Natural killer cell (primary cell): Measurements from ENCODE around the gene IST1. TPM values are rescaled to one million over a fixed set of nuclear protein-coding genes. Genes with fewer than 3 reads are reported as not detected.
A peak's percentile ranks its signal among the peaks of the same experiment; 100 is the strongest.

Experiments used
- ATAC-seq, 3 donors: fragments of 150-1000 bp in 2 of 3; fragments of 200-7000 bp in 1 of 3; cut with Tn5 transposase; 1 replicate in 1 of 3; 2 replicates in 2 of 3; pipeline ENCODE4 v1.10.0; 2021; ENCODE audit warnings: mild to moderate bottlenecking in 2 of 3, moderate library complexity in 2 of 3
- DNase-seq, 2 donors: peaks; one replicate each; pipeline versions ENCODE4 v3.0.0 to v3.0.0-alpha.2; 2013 to 2021; ENCODE audit warnings: mixed read lengths in 1 of 2
- H3K27ac ChIP-seq: one replicate; pipeline ENCODE4 v1.5.1; 2013; ENCODE audit warnings: mild to moderate bottlenecking, low read length
- H3K27me3 ChIP-seq: one replicate; pipeline ENCODE4 v1.6.1; 2013; ENCODE audit warnings: low read length; ENCODE audit not compliant: control insufficient read depth, insufficient read depth
- H3K36me3 ChIP-seq: one replicate; pipeline ENCODE4 v1.6.1; 2013; ENCODE audit warnings: low read length; ENCODE audit not compliant: control insufficient read depth, insufficient read depth
- H3K4me1 ChIP-seq: one replicate; pipeline ENCODE4 v1.6.1; 2013; ENCODE audit warnings: low read length; ENCODE audit not compliant: control insufficient read depth, insufficient read depth
- H3K4me3 ChIP-seq: one replicate; pipeline ENCODE4 v1.5.1; 2013; ENCODE audit warnings: low read length
- H3K9me3 ChIP-seq: one replicate; pipeline ENCODE4 v1.6.1; 2013; ENCODE audit warnings: low read length; ENCODE audit not compliant: control insufficient read depth, insufficient read depth
- H3K27ac Mint-ChIP-seq, 2 donors: one replicate each; pipeline ENCODE4 v1.8.0; 2022; ENCODE audit warnings: mild to moderate bottlenecking in 2 of 2, mixed read lengths in 2 of 2, moderate library complexity in 1 of 2
- H3K27me3 Mint-ChIP-seq, 2 donors: one replicate each; pipeline ENCODE4 v1.8.0; 2022; ENCODE audit warnings: low read depth in 2 of 2, mixed read lengths in 2 of 2
- H3K36me3 Mint-ChIP-seq: one replicate; pipeline ENCODE4 v1.8.0; 2022; ENCODE audit warnings: mixed read lengths
- H3K4me1 Mint-ChIP-seq, 2 donors: one replicate each; pipeline ENCODE4 v1.8.0; 2022; ENCODE audit warnings: mixed read lengths in 2 of 2
- H3K4me3 Mint-ChIP-seq: one replicate; pipeline ENCODE4 v1.8.0; 2022; ENCODE audit warnings: mild to moderate bottlenecking, moderate library complexity, mixed read lengths
- H3K9me3 Mint-ChIP-seq, 2 donors: one replicate each; pipeline ENCODE4 v1.8.0; 2022; ENCODE audit warnings: mixed read lengths in 2 of 2
- WGBS: methylation state at CpG from one replicate; pipeline ENCODE4 v1.1.7; 2013; ENCODE audit warnings: missing lambda C conversion rate; ENCODE audit not compliant: insufficient coverage; 5-methylcytosine and 5-hydroxymethylcytosine counted together
- intact Hi-C: fragments of 100-400 bp; cut with micrococcal nuclease; formaldehyde crosslinking; loops from one replicate; pipeline ENCODE4 v1.14.2; 2022
- total RNA-seq, 4 donors: library from RNA; stranded (reverse); fragments of 120-200 nt in 1 of 4; gene quantifications; one replicate each; pipeline versions ENCODE4 v1.2.3 to v1.2.4, GENCODE V29; 2013 to 2022
- TF ChIP-seq, protein P1 (sequence below): fragments of 200-600 bp; IDR thresholded peaks from one replicate; pipeline ENCODE4 v1.8.0; 2022; ENCODE audit warnings: antibody characterized with exemption

The IST1 gene
- total RNA-seq, 3 donors from 2014 or later (not counting 1 experiment from before 2014, with no cell fraction given) = 363 to 391 (median 378) TPM

DNA sequence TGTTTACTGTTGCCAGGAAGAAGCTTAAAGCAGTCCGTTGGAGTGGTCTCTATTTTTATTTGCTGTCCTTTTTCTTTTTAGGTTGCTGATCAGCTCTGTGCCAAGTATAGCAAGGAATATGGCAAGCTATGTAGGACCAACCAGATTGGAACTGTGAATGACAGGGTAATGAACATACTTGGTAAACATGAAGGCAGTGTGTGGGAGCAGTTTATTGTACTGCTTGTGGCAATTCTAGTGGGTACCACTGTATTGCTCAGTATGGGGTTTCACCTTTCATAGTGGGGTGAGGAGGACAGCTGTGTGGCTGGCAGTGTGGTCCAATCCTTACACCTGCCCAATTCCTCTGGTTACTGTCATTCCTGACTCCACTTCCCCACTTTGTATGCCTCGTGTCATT is 25.3 kb downstream of the IST1 start:
- 86% methylated on average over 2 of the region's 2 CpGs for WGBS
- Mint-ChIP-seq H3K9me3 (no peaks in the 10 kb centered on the region), H3K27me3 (no peaks in the 10 kb centered on the region), H3K4me3 (no peak overlapping the region), H3K36me3 (peaks cover 31% of the 10 kb centered on the region), H3K4me1 (peaks cover 33 to 40% of the 10 kb centered on the region in 2 donors), H3K27ac (peak overlapping the region; percentile 51 to 59)
- intact Hi-C loops = no loop called here
- H3K4me3 ChIP-seq = no peak overlapping the region
- ATAC-seq = no peak
- DNase-seq = no peak
- H3K9me3 ChIP-seq = no peaks in the 10 kb centered on the region
- H3K4me1 ChIP-seq = peaks cover 5% of the 10 kb centered on the region
- H3K27ac ChIP-seq = no peak overlapping the region
- H3K27me3 ChIP-seq = no peaks in the 10 kb centered on the region
- H3K36me3 ChIP-seq = peaks cover 86% of the 10 kb centered on the region
- TF ChIP-seq, protein P1, sequence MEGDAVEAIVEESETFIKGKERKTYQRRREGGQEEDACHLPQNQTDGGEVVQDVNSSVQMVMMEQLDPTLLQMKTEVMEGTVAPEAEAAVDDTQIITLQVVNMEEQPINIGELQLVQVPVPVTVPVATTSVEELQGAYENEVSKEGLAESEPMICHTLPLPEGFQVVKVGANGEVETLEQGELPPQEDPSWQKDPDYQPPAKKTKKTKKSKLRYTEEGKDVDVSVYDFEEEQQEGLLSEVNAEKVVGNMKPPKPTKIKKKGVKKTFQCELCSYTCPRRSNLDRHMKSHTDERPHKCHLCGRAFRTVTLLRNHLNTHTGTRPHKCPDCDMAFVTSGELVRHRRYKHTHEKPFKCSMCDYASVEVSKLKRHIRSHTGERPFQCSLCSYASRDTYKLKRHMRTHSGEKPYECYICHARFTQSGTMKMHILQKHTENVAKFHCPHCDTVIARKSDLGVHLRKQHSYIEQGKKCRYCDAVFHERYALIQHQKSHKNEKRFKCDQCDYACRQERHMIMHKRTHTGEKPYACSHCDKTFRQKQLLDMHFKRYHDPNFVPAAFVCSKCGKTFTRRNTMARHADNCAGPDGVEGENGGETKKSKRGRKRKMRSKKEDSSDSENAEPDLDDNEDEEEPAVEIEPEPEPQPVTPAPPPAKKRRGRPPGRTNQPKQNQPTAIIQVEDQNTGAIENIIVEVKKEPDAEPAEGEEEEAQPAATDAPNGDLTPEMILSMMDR = no peak

DNA sequence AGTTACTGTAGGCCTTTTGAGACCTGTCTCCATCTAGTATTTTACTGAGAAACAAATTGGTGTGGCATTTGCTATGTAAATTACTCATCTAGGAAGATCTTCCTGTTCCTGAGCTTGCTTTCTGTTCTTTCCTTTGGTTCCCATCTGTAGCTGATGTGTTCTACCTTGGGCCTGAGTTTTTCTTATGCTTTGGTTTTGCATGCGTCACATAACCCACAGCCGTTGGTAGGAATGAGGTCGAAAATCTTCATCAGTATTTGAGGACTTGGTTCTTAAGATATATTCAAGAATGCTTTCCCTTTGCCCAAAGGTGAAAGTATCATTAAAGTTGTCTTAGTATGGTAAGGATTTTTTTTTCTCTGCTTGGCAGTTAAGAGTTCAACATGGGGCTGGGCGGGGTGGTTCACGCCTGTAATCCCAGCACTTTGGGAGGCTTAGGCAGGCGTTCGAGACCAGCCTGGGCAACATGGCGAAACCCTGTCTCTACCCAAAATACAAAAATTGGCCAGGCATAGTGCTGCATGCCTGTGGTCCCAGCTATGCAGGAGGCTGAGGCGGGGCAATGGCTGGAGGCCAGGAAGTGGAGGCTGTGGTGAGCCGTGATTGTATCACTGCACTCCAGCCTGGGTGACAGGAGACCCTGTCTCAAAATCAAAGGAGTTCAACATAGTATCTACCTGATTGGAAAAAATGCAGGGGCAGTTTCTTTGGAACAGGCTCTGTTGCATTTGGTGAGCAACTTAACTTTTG is 28.8 kb downstream of the IST1 start:
- H3K4me1 Mint-ChIP-seq = peaks cover 7 to 19% of the 10 kb centered on the region in 2 donors
- ATAC-seq = no peak
- no peak for DNase-seq
- no peak overlapping the region for H3K27ac ChIP-seq
- H3K4me3 ChIP-seq = no peak overlapping the region
- peaks cover 26% of the 10 kb centered on the region for H3K36me3 Mint-ChIP-seq
- peaks cover 83% of the 10 kb centered on the region for H3K36me3 ChIP-seq
- WGBS = 93% methylated on average over 10 of the region's 10 CpGs
- no peak overlapping the region for H3K4me3 Mint-ChIP-seq
- TF ChIP-seq, protein P1 = no peak
- intact Hi-C loops = no loop called here
- H3K27me3 ChIP-seq = no peaks in the 10 kb centered on the region
- H3K9me3 Mint-ChIP-seq = no peaks in the 10 kb centered on the region
- no peaks in the 10 kb centered on the region for H3K4me1 ChIP-seq
- no peaks in the 10 kb centered on the region for H3K9me3 ChIP-seq
- H3K27me3 Mint-ChIP-seq = no peaks in the 10 kb centered on the region
- peak overlapping the region in 1 of 2 donors; percentile 1 for H3K27ac Mint-ChIP-seq

DNA sequence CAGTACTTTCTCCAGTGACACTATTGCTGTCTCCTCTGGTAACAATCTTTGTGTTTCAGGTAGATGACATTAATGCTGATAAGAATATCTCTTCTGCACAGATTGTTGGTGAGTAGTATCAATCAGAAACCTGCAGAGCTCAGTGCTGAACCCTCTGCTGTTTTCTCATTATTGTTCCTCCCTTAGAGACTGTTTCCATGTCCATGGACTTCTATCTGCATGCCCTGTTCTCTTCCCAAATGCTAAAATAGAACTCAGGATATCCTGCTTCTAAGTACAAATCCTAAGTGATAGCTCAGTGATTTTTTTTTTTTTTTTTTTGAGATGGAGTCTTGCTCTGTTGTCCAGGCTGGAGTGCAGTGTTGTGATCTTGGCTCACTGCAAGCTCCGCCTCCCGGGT is 29.4 kb downstream of the IST1 start:
- TF ChIP-seq, protein P1 = no peak
- peaks cover 6 to 18% of the 10 kb centered on the region in 2 donors for H3K4me1 Mint-ChIP-seq
- H3K9me3 Mint-ChIP-seq = no peaks in the 10 kb centered on the region
- no CpG with 5 or more reads among the region's 2 CpGs for WGBS
- Histone ChIP-seq H3K27ac (no peak overlapping the region), H3K4me3 (no peak overlapping the region), H3K27me3 (no peaks in the 10 kb centered on the region), H3K36me3 (peaks cover 83% of the 10 kb centered on the region), H3K9me3 (no peaks in the 10 kb centered on the region), H3K4me1 (no peaks in the 10 kb centered on the region)
- H3K36me3 Mint-ChIP-seq = peaks cover 26% of the 10 kb centered on the region
- H3K4me3 Mint-ChIP-seq = no peak overlapping the region
- intact Hi-C loops = no loop called here
- peak overlapping the region in 1 of 2 donors; percentile 1 for H3K27ac Mint-ChIP-seq
- no peak for DNase-seq
- H3K27me3 Mint-ChIP-seq = no peaks in the 10 kb centered on the region
- no peak for ATAC-seq

DNA sequence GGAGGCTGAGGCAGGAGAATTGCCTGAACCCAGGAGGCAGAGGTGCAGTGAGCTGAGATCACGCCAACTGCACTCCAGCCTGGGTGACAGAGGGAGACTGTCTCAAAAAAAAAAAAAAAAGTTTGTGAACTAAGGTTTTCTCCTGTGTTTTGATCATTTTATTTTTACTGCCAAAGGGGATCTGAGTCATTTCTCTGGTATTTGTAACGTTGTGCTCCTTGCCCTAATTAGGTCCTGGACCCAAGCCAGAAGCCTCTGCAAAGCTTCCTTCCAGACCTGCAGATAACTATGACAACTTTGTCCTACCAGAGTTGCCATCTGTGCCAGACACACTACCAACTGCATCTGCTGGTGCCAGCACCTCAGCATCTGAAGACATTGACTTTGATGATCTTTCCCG is 32.1 kb downstream of the IST1 start:
- Histone ChIP-seq H3K4me3 (no peak overlapping the region), H3K36me3 (peaks cover 78% of the 10 kb centered on the region), H3K4me1 (no peaks in the 10 kb centered on the region), H3K27ac (no peak overlapping the region), H3K27me3 (no peaks in the 10 kb centered on the region), H3K9me3 (no peaks in the 10 kb centered on the region)
- Mint-ChIP-seq H3K4me1 (peaks cover 9 to 15% of the 10 kb centered on the region in 2 donors), H3K9me3 (no peaks in the 10 kb centered on the region), H3K27ac (no peak overlapping the region), H3K4me3 (no peak overlapping the region), H3K36me3 (peaks cover 17% of the 10 kb centered on the region), H3K27me3 (no peaks in the 10 kb centered on the region)
- ATAC-seq = no peak
- 77% methylated on average over 3 of the region's 3 CpGs for WGBS
- TF ChIP-seq, protein P1 = no peak
- no peak for DNase-seq
- intact Hi-C loops = no loop called here
